Caco-2 (cell line): Measurements from ENCODE around the gene SLC45A2. TPM values are rescaled to one million over a fixed set of nuclear protein-coding genes. Genes with fewer than 3 reads are reported as not detected.
"Not testable (repeated sequence)": the region's sequence is repeated elsewhere in the genome, so short reads cannot be mapped to it uniquely, and the experiment has no call there.

ENCODE experiments used
- BruUV-seq: library from RNA; stranded (reverse); fragments of 400-500 nt; replicated peaks from 2 replicates; lab custom pipeline; 2021; lab: Mats Ljungman, UMichigan
- CTCF ChIA-PET: fragments of 300-600 bp; sonication (Branson Sonifier 250); formaldehyde crosslinking; loops from one replicate; lab custom pipeline; 2022; ENCODE audit warnings: antibody characterized with exemption; lab: Charles Lee
- POLR2A ChIA-PET: fragments of 300-600 bp; sonication (Branson Sonifier 250); formaldehyde crosslinking; loops from one replicate; lab custom pipeline; 2022; ENCODE audit warnings: antibody characterized with exemption; lab: Charles Lee
- DNase-seq, 2 experiments: peaks; one replicate each; pipeline versions ENCODE4 v3.0.0 to v3.0.0-alpha.2; 2020 to 2022
- H3K27me3 ChIP-seq: replicated peaks from 2 replicates; pipeline ENCODE4 v1.6.0; 2011; ENCODE audit warnings: low read length; ENCODE audit not compliant: control insufficient read depth, insufficient read depth
- H3K36me3 ChIP-seq: 2 replicates; pipeline ENCODE4 v1.5.1; 2011; ENCODE audit warnings: low read length; ENCODE audit not compliant: control insufficient read depth, insufficient read depth
- H3K4me1 ChIP-seq: fragments of 250-450 bp; sonication (Bioruptor Pico); 2 replicates; pipeline ENCODE4 v1.5.1; 2020; ENCODE audit warnings: mild to moderate bottlenecking
- H3K4me3 ChIP-seq: 2 replicates; pipeline ENCODE4 v1.5.1; 2011; ENCODE audit warnings: low read depth, mild to moderate bottlenecking, control low read depth, low read length
- H3K9me3 ChIP-seq: fragments of 250-450 bp; sonication (Bioruptor Pico); 2 replicates; pipeline ENCODE4 v1.5.1; 2020; ENCODE audit warnings: mild to moderate bottlenecking, moderate library complexity
- H3K27ac Mint-ChIP-seq: one replicate; pipeline ENCODE4 v1.8.0; 2022; ENCODE audit warnings: mixed read lengths; ENCODE audit not compliant: unreplicated experiment
- H3K27me3 Mint-ChIP-seq: one replicate; pipeline ENCODE4 v1.8.0; 2022; ENCODE audit warnings: mixed read lengths; ENCODE audit not compliant: insufficient read depth, unreplicated experiment
- H3K36me3 Mint-ChIP-seq: one replicate; pipeline ENCODE4 v1.8.0; 2022; ENCODE audit warnings: mild to moderate bottlenecking, mixed read lengths; ENCODE audit not compliant: insufficient read depth, unreplicated experiment
- H3K4me1 Mint-ChIP-seq: one replicate; pipeline ENCODE4 v1.8.0; 2022; ENCODE audit warnings: low read depth, mixed read lengths; ENCODE audit not compliant: unreplicated experiment
- H3K4me3 Mint-ChIP-seq: one replicate; pipeline ENCODE4 v1.8.0; 2022; ENCODE audit warnings: mild to moderate bottlenecking, moderate library complexity, mixed read lengths; ENCODE audit not compliant: unreplicated experiment
- H3K9me3 Mint-ChIP-seq: one replicate; pipeline ENCODE4 v1.8.0; 2022; ENCODE audit warnings: mixed read lengths; ENCODE audit not compliant: unreplicated experiment
- CTCF ChIP-seq, 2 experiments: fragments of 200-600 bp in 1 of 2; IDR thresholded peaks; 1 replicate in 1 of 2; 2 replicates in 1 of 2; pipeline versions ENCODE4 v1.5.1 to v1.8.0; 2011 to 2022; ENCODE audit warnings: antibody characterized with exemption in 1 of 2, control low read depth in 1 of 2, inconsistent platforms in 1 of 2, low read depth in 1 of 2, low read length in 1 of 2, mild to moderate bottlenecking in 1 of 2, moderate library complexity in 1 of 2; ENCODE audit not compliant: insufficient read depth in 1 of 2, severe bottlenecking in 1 of 2, unreplicated experiment in 1 of 2
- intact Hi-C: fragments of 100-400 bp; cut with micrococcal nuclease; formaldehyde crosslinking; loops from one replicate; pipeline ENCODE4 v1.10.0; 2022; ENCODE audit not compliant: unreplicated experiment
- total RNA-seq: library from RNA; stranded (reverse); gene quantifications from 2 replicates; pipeline ENCODE4 v1.2.3, GENCODE V29; 2022

SLC45A2 gene
- total RNA-seq, 1 experiment from 2014 or later: 0.91 TPM

- ChIA-PET CTCF (no interaction called here), POLR2A (no interaction called here)
- intact Hi-C loops: no loop called here
- no peak overlapping the region for H3K4me3 ChIP-seq
- no peak overlapping the region for H3K4me3 Mint-ChIP-seq
- peaks cover 3% of the 10 kb centered on the region; the same call in 1 of the 2 replicates for H3K9me3 ChIP-seq
- H3K36me3 ChIP-seq: no peaks in the 10 kb centered on the region
- no peaks in the 10 kb centered on the region for H3K4me1 Mint-ChIP-seq
- DNase-seq: no peak
- no peaks in the 10 kb centered on the region for H3K4me1 ChIP-seq
- no peak for TF ChIP-seq CTCF (IDR thresholded peaks at IDR 0.05; ENCODE audit: insufficient read depth in 1 of 2, low read depth in 1 of 2, low read length in 1 of 2, severe bottlenecking in 1 of 2, unreplicated experiment in 1 of 2)
- BruUV-seq: no TSS peak
- H3K27me3 ChIP-seq: no peaks in the 10 kb centered on the region
- peaks cover 14% of the 10 kb centered on the region for H3K9me3 Mint-ChIP-seq
- no peak overlapping the region for H3K27ac Mint-ChIP-seq
- no peaks in the 10 kb centered on the region for H3K36me3 Mint-ChIP-seq
- H3K27me3 Mint-ChIP-seq: no peaks in the 10 kb centered on the region
Observed at GRCh38 chr5:33921002-33921401, 63.5 kb downstream of the SLC45A2 start.

- H3K27me3 ChIP-seq, CTCF ChIA-PET, intact Hi-C loops, H3K36me3 ChIP-seq, H3K4me1 Mint-ChIP-seq, DNase-seq, POLR2A ChIA-PET, H3K27ac Mint-ChIP-seq, H3K4me1 ChIP-seq, H3K4me3 Mint-ChIP-seq, BruUV-seq, H3K27me3 Mint-ChIP-seq, H3K36me3 Mint-ChIP-seq, H3K9me3 ChIP-seq, H3K4me3 ChIP-seq: not testable (repeated sequence)
- H3K9me3 Mint-ChIP-seq: peaks cover 24% of the 10 kb centered on the region
Observed at GRCh38 chr5:33914844-33915243, 69.6 kb downstream of the SLC45A2 start.

DNA sequence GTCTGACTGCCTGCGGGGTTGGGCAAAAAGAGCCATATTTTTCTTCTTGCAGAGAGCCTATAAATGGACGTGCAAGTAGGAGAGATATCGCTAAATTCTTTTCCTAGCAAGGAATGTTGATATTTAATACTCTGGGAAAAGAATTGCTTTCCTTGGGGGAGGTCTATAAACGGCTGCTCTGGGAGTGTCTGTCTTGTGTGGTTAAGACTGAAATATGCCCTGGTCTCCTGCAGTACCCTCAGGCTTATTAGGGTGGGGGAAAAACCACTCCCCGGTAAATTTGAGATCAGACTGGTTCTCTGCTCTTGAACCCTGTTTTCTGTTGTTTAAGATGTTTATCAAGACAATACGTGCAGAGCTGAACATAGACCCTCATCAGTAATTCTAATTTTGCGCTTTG, 78.2 kb downstream of the SLC45A2 start:
- BruUV-seq, H3K27ac Mint-ChIP-seq, H3K27me3 Mint-ChIP-seq, CTCF ChIA-PET, H3K36me3 ChIP-seq, H3K36me3 Mint-ChIP-seq, H3K4me3 Mint-ChIP-seq, H3K4me3 ChIP-seq, POLR2A ChIA-PET, H3K27me3 ChIP-seq, H3K4me1 Mint-ChIP-seq, H3K4me1 ChIP-seq, intact Hi-C loops: not testable (repeated sequence)
- H3K9me3 ChIP-seq: peaks cover 24% of the 10 kb centered on the region; the same call in 1 of the 2 replicates
- peaks cover 40% of the 10 kb centered on the region for H3K9me3 Mint-ChIP-seq
- DNase-seq: peak in 1 of 2 experiments; percentile 16

DNA sequence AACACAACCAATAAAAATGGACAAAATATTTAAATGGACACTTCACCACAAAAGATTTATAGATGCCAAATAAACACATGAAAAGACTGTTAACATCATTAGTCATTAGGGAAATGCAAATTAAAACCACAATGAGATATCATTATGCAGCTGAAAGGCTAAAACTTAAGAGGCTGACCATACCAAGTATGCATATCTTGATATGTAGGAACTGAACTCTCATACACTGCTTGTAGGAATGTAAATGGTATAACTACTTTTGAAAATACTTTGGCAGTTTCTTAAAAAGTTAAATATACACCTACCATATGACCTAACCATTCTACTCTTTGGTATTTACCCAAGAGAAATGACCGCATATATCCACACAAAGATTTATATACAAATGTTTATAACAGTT, 79.1 kb downstream of the SLC45A2 start:
- ChIA-PET CTCF (no interaction called here), POLR2A (no interaction called here)
- no TSS peak for BruUV-seq
- H3K36me3 Mint-ChIP-seq: no peaks in the 10 kb centered on the region
- H3K4me3 ChIP-seq: no peak overlapping the region
- H3K4me3 Mint-ChIP-seq: no peak overlapping the region
- no peak for TF ChIP-seq CTCF (IDR thresholded peaks at IDR 0.05; ENCODE audit: insufficient read depth in 1 of 2, low read depth in 1 of 2, low read length in 1 of 2, severe bottlenecking in 1 of 2, unreplicated experiment in 1 of 2)
- H3K9me3 Mint-ChIP-seq: peaks cover 40% of the 10 kb centered on the region
- H3K9me3 ChIP-seq: peaks cover 24% of the 10 kb centered on the region; the same call in 1 of the 2 replicates
- H3K4me1 ChIP-seq: no peaks in the 10 kb centered on the region
- H3K27me3 Mint-ChIP-seq: no peaks in the 10 kb centered on the region
- no peaks in the 10 kb centered on the region for H3K36me3 ChIP-seq
- no peaks in the 10 kb centered on the region for H3K27me3 ChIP-seq
- DNase-seq: no peak
- H3K27ac Mint-ChIP-seq: no peak overlapping the region
- intact Hi-C loops: no loop called here
- no peaks in the 10 kb centered on the region for H3K4me1 Mint-ChIP-seq
